GM19023 (cell line): ENCODE results near the gene TSLP.

Source experiments
- ATAC-seq: cut with Tn5 transposase; IDR thresholded peaks from one replicate; pipeline ENCODE4 v1.9.1; 2021; ENCODE audit warnings: mild to moderate bottlenecking, moderate library complexity; ENCODE audit not compliant: unreplicated experiment

TSLP gene

GRCh38 chr5:111095982-111096381 lies 24.5 kb downstream of the TSLP start:
- ATAC-seq = no peak

GRCh38 chr5:111099058-111099778 lies 27.7 kb downstream of the TSLP start:
- ATAC-seq = no peak

- ATAC-seq = no peak
Measured at GRCh38 chr5:111106320-111106948, 34.9 kb downstream of the TSLP start.

DNA sequence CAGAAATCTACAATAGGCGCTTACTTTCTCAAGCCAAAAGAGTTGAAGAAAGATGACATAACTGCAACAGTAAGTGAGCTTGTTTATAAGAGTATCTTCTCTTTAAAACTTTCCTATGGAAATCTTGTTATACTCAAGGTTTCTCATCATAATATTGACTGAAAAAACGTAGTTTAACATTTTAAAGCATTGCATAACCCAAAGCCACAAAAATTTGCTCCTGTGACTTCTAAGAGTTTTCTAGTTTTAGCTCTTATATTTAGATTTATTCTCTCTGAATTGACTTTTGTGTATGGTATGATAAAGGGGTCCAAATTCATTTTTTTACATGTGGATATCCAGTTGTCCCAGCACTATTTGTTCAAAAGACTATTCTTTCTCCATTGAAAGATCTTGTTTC lies 35.9 kb downstream of the TSLP start:
- no peak for ATAC-seq

- no peak for ATAC-seq
Measured at GRCh38 chr5:111111956-111112355, 40.4 kb downstream of the TSLP start.

DNA sequence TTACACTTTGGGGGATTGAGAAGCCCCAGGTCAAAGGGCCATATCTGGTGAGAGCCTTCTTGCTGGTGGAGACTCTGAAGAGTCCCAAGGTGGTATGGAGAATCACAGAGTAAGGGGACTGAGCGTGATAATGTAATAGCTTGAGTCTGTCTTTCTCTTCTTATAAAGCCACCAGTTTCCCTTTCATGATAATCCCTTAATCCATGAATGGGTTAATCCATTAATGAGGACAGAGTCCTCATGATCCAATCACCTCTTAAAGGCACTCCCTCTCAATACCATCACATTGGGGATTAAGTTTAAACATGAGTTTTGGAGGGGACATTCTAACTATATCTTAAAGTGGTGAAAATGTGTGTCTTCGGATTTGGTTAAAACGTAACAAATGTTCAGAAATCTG lies 42.2 kb downstream of the TSLP start:
- ATAC-seq = no peak

GRCh38 chr5:111115229-111115628 lies 43.7 kb downstream of the TSLP start:
- ATAC-seq = no peak

- no peak for ATAC-seq
Measured at GRCh38 chr5:111116550-111116949, 45.0 kb downstream of the TSLP start.

- no peak for ATAC-seq
Measured at GRCh38 chr5:111117136-111117535, 45.6 kb downstream of the TSLP start.

DNA sequence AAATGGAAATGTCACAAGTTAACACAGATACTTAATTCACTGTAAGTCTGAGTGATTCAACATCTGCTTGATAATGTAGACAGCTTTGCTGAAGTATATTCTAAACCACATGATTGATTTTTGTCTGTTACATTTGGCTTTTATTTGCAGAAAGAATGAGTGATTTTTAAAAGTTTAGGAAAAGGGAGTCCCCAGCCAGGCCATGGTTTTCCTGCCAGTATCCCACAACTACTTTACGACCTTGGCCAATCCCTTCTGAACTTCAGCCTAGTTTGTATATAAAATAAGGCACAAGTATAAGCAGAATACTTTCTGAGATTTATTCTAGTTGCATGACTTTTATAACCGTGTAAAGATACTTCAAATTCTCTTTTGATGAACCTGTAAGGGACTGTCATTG lies 47.7 kb downstream of the TSLP start:
- ATAC-seq = no peak

- no peak for ATAC-seq
Measured at GRCh38 chr5:111119856-111120255, 48.3 kb downstream of the TSLP start.

DNA sequence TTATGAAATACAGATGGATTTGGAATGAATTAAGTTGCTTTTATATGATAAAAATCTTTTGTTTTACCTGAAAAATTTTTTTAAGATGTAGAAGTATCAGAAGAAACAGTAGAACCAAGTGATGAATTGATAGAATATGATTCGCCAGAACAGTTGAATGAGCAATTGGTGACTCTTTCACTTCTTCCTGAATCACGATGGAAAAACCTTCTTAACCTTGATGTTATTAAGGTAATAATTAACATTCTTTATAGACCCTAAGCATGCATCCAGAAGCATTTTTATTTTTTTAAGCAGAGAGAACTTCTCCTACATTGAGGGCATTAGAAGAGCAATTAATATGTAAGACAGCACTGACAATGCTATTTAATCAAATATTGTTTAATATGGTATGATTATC lies 49.4 kb downstream of the TSLP start:
- no peak for ATAC-seq

DNA sequence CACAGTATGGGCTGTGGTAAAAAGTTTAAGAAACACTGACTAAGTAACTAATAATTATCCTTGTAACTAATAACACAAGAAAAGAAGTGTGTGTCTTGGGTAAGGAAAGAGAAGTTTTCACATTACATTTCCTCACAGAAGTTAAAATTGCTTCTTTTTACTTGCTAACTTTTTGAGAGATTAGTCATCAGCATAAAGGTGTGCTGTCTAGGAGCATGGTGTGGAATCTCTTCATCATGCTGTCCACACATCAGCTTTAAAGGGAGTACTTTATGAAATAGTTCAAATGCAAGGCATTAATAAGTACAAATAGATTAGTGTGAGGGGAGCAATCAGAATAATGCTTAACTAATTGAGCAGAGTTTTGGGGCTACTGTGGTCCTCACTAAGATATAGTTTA lies 50.4 kb downstream of the TSLP start:
- ATAC-seq = no peak

DNA sequence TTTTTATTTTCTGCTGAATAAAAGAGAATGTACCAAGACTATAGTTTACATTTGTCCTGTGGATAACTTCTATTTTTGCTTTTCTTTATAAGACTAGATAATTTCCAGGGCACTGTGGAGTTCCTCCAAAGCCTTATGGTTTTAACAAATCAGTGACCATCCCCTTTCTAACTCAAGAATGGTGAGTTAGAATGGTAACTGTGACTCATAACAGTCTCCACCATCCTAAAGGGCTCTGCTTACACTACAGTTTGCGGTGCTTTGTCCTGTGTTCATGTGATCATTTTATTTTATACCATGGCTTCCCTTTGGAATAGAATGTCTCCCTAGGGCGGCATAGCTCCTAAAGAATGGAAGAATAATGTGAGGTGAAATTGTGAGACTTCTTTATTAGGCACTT lies 50.9 kb downstream of the TSLP start:
- no peak for ATAC-seq

- no peak for ATAC-seq
Measured at GRCh38 chr5:111124793-111125192, 53.3 kb downstream of the TSLP start.

DNA sequence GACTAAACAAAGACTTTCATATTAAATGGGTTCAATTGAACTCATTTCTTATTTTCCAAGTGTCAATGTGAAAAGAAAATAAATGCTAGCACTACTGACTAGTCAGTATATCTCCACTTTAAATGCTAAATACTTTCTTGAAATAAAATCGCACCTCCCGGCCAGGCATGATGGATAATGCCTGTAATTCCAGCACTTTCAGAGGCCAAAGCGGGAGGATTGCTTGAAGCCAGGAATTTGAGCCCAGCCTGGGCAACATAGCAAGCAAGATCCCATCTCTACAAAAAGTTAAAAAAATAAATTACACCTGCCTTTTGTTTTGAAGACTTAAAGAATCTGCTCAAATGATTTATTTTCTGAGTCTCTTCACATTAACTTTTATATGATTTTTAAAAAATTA lies 55.4 kb downstream of the TSLP start:
- no peak for ATAC-seq
